ENCODE results near the gene PPP2R1A. TPM values are rescaled to one million over a fixed set of nuclear protein-coding genes. Genes with fewer than 3 reads are reported as not detected.
"Not testable (repeated sequence)": the region's sequence is repeated elsewhere in the genome, so short reads cannot be mapped to it uniquely, and the experiment has no call there.

The PPP2R1A gene
- total and polyA plus RNA-seq, 12 donors: 238 to 469 (median 401) TPM

- no peaks in the 10 kb centered on the region for H3K36me3 ChIP-seq
- H3K27ac ChIP-seq: no peak overlapping the region
- no peaks in the 10 kb centered on the region for H3K27me3 ChIP-seq
- DNase-seq: no peak
- no peak for TF ChIP-seq CTCF (IDR thresholded peaks at IDR 0.05)
- 96 to 98% methylated on average over 5 of the region's 5 CpGs for WGBS, 2 donors
- intact Hi-C loops (cut with DNase I): no loop called here
- ATAC-seq: no peak
- H3K4me1 ChIP-seq: no peaks in the 10 kb centered on the region
- H3K4me3 ChIP-seq: no peak overlapping the region
- peaks cover 0 to 7% (median 0%) of the 10 kb centered on the region in 11 donors for H3K9me3 ChIP-seq
Observed at GRCh38 chr19:52258426-52258825, 68.6 kb downstream of the PPP2R1A start.

DNA sequence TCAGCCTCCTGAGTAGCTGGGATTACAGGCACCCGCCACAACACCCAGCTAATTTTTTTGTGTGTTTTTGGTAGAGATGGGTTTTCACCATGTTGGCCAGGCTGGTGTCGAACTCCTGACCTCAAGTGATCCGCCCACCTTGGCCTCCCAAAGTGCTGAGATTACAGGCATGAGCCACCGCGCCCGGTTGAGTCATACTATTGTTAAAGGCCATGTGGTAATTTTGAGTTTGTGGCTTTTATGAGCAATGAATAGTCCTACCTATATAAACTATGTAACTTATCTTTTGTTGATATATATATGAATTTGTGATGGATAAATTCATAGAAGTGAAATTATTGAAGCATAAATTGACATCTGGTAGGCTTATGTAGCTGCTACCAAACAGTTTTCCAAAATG, 75.7 kb downstream of the PPP2R1A start:
- peaks cover 0 to 11% (median 8%) of the 10 kb centered on the region in 9 donors for H3K4me1 ChIP-seq
- WGBS, 2 donors: 92 to 93% methylated on average over 6 of the region's 6 CpGs
- not testable (repeated sequence) for ATAC-seq

DNA sequence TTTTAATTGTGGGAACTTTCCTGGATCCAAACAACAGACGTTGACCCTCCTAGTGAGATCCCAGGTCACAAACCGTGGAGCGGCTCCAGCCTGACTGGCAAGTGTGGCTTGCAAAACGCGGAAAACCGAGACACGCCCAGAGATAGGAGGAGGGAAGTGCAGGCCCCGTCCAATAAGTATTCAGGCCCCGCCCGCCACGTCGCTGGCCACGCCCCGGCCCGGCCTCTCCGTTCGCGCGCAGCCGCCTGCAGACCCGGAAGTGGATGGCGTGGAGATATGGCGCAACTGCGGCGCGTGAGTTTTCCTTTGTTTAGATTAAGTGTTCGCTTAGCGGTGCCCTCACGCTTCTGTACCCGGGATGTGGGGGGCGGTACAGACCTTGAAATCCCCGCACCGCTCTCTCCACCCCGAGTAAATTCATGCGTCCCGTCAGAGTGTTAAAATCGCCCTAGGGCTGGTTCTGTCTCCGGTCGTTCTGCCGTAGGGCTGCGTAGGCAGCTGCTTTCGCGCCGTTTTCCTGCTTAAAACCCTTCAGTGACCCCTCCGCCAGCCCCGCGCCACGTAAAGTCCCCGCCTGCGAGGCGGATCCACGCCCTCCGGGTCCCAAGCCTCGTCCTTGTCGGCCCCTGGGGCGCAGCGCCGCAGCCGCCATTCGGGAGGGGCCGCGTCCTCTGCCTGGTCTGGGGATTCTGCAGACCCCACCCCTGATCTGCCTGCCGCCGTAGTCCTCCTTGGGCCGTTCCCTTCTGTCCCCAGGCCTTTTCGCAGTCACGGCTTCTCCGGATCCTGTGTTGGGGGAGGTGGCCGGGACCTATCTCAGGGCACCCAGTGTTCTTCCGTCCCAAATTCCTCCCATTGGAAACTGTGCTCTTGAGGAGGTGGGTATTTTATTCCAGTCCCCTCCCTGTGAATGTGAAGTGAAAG, 79.7 kb downstream of the PPP2R1A start, which contains the start of gene ZNF766:
ZNF766 (plus strand) TSS at position 250 of the 924 bp plus-strand sequence; CDS start at position 277, 27 bp downstream.
- Histone ChIP-seq H3K27me3 (no peaks in the 10 kb centered on the region), H3K36me3 (peaks cover 0 to 29% (median 0%) of the 10 kb centered on the region in 9 donors), H3K4me1 (peaks cover 4 to 28% (median 19%) of the 10 kb centered on the region in 9 donors), H3K9me3 (no peaks in the 10 kb centered on the region), H3K4me3 (peak within 1 kb of the TSS; percentile 79 to 100 (median 92)), H3K27ac (peak within 1 kb of the TSS; percentile 78 to 99 (median 95))
- ATAC-seq (peak; percentile 99 to 100 (median 100)), DNase-seq (peak; percentile 96 to 98)
- no peak for TF ChIP-seq CTCF (IDR thresholded peaks at IDR 0.05)
- intact Hi-C loops (cut with DNase I): loop anchor here in 3 of 10 donors (1.0 to 2.0 kb wide), 2 partner anchors 27 to 28 kb away; partner anchors contain the start of gene ZNF480 (in 3 of the 3)
- WGBS, 2 donors: 0% methylated on average over 70 of the region's 70 CpGs

More for the DNA sequence above, 75.7 kb downstream of the PPP2R1A start:
- intact Hi-C loops (cut with DNase I); H3K4me3 ChIP-seq; H3K27ac ChIP-seq; H3K36me3 ChIP-seq; H3K27me3 ChIP-seq; H3K9me3 ChIP-seq; DNase-seq: not testable (repeated sequence)

DNA sequence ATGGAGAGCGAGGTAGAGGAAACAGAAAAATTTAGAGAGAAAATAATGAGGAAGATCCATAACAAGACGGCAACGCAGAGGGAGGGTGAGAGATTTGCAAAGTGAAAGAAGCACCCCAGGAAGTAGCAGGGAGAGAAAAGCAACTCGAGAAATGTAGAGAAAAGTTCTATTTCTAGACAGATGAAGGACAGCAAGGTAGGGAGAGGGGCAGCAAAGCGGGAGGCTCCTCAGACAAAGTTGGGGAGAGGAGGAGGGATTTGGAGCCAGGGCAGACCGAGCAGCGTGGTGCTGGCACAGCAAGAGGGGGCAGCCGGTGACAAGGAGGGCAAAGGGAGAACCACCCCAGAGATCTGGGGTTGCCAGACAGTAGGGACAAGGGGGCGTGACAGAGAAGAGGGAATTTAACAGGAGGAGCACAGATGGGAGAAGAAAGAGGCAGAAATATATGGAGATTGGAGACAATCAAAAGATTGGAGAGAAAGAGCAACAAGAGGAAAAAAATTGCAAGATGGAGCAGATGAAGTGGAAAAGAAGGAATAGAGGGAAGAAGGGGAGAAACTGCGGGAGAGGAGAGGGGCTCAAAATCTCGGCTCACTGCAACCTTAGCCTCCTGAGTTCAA, 80.5 kb downstream of the PPP2R1A start:
- H3K36me3 ChIP-seq: peaks cover 0 to 33% (median 0%) of the 10 kb centered on the region in 9 donors
- TF ChIP-seq CTCF (IDR thresholded peaks at IDR 0.05): no peak

More for the DNA sequence above, 80.5 kb downstream of the PPP2R1A start:
- peak overlapping the region; percentile 79 to 100 (median 92) for H3K4me3 ChIP-seq
- peak in 3 of 8 donors; percentile 5 to 14 (median 10) for ATAC-seq
- peaks cover 4 to 28% (median 19%) of the 10 kb centered on the region in 9 donors for H3K4me1 ChIP-seq
- no peak for DNase-seq
- H3K9me3 ChIP-seq: peaks cover 0 to 1% (median 0%) of the 10 kb centered on the region in 11 donors
- WGBS, 2 donors: 11% methylated on average over 11 of the region's 11 CpGs
- H3K27ac ChIP-seq: peak overlapping the region; percentile 78 to 99 (median 95)
- no peaks in the 10 kb centered on the region for H3K27me3 ChIP-seq
- intact Hi-C loops (cut with DNase I): no loop called here

Data from heart right ventricle (tissue), 16 donors.